SIG-M5 treated with dmso at 0.1 percent for 504 hours (cell line): ENCODE data around the gene RASGRP4.
"Not testable (repeated sequence)": the region's sequence is repeated elsewhere in the genome, so short reads cannot be mapped to it uniquely, and the experiment has no call there.

Source experiments
- DNase-seq: peaks from one replicate; lab custom pipeline; 2025; ENCODE audit not compliant: unreplicated experiment; lab: John Stamatoyannopoulos, UW

RASGRP4 gene

GRCh38 chr19:38449518-38449917, 23.5 kb upstream of the RASGRP4 start:
- DNase-seq: no peak

- no peak for DNase-seq
These were observed 22.2 kb upstream of the RASGRP4 start for GRCh38 chr19:38448225-38448624.

GRCh38 chr19:38445362-38445761, 19.3 kb upstream of the RASGRP4 start:
- no peak for DNase-seq

- no peak for DNase-seq
These were observed 18.0 kb upstream of the RASGRP4 start for GRCh38 chr19:38444026-38444425.

- DNase-seq: no peak
These were observed 17.5 kb upstream of the RASGRP4 start for GRCh38 chr19:38443458-38443999.

DNA sequence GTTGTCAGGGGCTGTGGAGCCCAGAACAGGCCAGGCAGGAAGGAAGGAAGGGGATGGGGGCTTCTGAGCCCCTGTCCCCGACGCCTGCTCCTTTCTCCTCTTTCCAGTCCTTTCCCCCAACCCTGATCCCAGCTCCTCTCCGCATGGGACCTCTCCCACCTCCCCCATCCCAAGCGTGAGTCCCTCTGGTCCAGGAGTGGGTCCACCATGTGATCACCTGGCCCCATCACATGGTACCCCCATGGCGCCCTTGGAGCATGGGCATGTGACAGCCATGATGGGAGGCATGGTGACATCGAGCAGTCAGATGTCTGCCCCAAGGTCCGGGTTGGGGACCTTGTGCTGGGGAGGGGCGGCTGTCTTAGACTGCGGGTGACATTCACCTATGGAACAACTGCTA, 16.7 kb upstream of the RASGRP4 start:
- no peak for DNase-seq

DNA sequence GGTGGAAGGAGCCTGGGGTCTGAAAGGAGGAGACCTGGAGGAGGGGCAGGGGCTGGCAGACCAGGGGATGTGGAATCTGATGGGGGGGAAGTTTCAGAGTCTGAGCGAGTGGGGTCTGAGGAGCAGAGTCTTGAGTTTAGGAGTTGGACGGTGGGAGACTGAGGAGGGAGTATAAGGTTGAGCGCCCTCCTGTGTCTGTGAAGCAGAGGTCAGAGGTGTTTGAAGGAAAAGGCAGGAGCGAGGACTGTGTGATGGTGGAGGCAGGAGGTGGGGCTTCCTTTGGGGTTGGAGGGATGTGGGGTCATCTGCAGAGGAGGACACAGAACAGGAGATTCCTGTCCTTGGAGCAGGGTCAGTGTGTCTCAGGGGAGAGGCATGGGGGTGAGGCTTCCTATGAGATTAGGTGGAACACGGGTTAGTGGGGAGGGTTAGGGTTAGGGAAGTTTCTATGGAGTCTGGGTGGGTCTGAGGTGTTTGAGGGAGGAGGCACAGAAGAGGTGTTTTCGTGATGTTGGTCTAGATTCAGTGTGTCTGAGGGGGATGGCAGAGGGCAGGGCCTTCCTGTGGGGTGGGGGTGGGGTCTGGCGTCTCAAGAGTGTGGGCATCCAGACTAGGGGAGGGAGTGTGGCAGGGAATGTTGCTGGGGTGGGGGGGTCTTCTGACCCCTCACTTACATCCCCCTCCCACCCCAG, 15.8 kb upstream of the RASGRP4 start:
- DNase-seq: no peak

DNA sequence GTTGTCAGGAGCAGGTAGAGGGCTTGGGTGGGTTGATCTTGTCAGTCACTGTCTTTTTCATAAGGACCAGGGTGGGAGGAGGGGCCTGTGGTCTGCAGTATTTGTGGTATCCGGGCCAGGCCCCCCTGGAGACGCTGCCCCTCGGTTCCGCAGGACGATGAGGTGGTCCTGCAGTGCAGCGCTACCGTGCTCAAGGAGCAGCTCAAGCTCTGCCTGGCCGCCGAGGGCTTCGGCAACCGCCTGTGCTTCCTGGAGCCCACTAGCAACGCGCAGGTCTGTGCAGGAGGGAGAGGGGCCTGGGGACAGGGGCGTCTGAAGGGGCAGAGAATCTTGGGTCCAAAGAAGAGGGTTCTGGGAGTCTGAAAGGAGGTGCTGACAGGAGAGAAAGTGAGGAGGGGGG, 14.6 kb upstream of the RASGRP4 start:
- no peak for DNase-seq

DNA sequence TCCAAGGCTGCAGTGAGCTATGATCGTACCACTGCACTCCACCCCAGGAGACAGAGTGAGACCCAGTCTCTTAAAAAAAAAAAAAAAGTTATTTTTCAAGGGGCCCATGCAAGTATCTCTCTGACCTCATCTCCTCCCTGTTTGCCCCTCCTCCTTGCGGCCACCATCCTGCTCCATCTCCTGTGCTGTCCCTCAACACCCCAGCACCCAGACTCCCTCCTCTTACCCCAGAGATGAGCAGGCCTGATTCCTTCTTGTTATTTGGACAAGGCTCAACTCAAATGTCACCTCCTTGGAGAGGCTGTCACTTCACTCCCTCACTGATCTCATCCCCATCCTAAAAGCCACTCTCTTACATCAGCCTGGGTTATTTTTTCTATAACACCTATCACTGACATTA, 11.9 kb upstream of the RASGRP4 start:
- DNase-seq: no peak

DNA sequence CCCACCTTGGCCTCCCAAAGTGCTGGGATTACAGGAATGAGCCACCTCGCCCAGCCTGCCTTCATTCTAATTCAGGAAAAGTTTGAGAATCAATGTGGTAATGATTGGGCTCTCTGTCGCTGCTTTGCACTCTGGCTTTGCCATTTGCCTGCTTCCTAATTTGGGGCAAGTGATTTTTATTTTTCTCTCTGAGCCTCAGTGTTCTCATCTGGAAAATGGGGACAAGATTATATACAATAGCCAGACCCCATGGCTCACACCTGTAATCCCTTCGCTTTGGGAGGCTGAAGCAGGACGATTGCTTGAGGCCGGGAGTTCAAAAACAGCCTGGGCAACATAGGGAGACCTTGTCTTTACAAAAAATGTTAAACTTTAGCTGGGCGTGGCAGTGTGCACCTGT, 11.3 kb upstream of the RASGRP4 start:
- DNase-seq: no peak

- no peak for DNase-seq
These were observed 8.6 kb upstream of the RASGRP4 start for GRCh38 chr19:38434549-38435051.

DNA sequence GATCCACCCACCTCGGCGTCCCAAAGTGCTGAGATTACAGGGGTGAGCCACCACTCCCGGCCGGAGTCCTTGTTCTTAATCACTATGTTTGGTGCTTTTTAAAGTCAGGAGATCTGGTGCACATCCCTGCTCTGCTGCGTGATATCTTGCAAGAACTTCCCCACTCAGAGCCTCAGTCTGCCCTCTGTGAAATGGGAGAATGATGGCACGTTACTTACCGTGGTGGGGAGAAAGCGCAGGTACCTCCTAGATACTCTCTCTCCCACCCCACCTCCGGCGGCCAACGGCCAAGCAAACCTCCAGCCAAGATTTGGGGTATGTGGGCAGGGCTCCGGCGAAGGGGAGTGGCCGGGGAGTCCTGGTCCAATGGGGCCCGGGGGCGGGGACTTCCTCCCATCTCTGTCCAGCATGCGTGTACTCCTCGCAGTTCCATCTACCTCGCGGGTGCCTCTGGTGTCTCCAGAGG, 7.3 kb upstream of the RASGRP4 start, which contains the start of gene RYR1:
Gene RYR1 (plus strand): TSS at position 424 of the 466 bp plus-strand sequence. CDS start 139 bp downstream, outside the sequence.
- DNase-seq: no peak

- no peak for DNase-seq
These were observed 4.9 kb upstream of the RASGRP4 start for GRCh38 chr19:38430931-38431330.

DNA sequence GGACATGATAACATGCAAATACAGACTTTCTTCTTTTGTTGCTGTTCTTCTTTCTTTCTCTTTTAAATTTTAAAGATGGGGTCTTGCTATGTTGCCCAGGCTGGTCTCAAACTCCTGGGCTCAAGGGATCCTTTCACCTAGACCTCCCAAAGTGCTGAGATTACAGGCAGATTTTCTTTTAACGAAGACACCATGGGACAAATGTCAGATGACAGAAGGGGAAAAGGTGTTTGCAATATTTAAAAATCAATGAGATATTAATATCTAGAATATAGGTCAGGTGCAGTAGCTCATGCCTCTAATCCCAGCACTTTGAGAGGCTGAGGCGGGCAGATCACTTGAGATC, 3.8 kb upstream of the RASGRP4 start:
- no peak for DNase-seq

DNA sequence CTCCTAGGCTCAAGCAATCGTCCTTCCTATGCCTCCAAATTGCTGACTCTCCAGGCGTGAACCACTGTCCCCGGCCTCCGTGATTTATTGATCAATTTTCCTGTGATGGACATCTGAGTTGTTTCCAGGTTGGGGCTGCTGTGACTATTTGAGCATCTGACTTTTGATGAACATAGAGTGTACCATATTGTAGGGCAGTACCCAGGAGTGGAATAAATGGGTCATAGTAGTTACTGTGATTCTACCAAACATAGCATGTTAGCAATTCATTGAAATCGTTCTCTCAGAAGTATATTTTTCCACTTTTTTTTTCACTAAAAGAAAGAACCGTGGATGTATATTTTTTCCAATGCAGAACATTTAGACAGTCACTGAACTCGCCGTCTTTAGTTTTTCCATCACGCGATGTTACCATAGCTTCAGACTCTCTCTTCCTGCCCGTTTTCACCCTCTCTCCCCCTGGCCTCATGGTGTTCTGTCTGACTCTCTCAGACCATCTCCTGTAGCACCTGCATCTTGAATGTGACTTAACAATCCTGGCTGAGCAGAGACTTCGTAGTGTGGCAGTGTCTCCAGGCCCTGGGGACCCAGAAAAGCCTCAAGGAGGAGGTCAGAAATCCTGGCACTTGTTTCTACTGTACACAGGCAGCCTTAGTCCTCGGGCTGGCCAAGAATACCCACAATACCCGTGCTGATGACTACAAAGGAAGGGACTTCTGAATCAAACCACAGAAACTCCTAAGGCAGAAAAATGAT, 3.2 kb upstream of the RASGRP4 start:
- no peak for DNase-seq

GRCh38 chr19:38427035-38427677, 1.1 kb upstream of the RASGRP4 start:
- not testable (repeated sequence) for DNase-seq

DNA sequence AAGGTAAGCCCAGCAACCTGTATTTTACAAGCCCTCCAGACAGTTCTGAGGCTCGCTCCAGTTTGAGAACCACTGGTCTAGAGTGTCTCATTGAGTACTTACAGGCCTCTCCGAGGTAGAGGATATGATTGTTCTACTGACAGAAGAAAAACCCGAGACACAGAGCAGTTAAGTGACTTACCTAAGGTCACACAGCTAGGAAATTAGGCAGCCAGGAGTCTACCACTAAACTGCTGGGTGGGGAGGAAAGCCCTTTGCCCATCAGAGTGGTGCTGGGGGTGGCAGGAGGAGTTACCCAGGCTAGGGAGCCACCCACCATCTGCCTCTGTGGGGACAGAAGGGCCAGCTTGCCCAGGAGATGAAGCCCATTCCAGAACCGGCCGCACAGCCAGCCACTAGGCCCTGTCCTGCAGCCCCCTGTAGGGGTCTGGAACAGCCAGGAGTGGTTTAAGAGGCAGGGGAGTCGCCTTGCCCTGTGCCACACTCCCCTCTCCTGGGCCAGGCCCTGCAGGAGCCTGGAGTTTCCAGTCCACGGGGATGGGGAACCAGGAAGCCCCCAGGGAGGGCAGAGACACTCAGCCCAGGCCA, 703 bp downstream of the RASGRP4 start:
- no peak for DNase-seq

DNA sequence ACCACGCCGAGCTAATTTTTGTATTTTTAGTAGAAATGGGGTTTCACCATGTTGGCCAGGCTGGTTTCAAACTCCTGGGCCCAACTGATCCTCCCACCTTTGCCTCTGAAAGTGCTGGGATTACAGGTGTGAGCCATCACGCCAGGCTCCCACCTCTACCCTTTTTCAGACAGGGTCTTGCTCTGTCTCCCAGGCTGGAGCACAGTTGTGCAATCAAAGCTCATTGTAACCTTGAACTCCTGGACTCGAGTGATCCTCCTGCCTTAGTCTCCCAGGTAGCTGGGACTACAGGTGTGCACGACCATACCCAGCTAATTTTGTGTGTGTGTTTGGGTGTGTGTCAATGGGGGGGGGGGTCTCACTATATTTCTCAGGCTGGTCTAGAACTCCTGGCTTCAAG, 1.7 kb downstream of the RASGRP4 start:
- no peak for DNase-seq

DNA sequence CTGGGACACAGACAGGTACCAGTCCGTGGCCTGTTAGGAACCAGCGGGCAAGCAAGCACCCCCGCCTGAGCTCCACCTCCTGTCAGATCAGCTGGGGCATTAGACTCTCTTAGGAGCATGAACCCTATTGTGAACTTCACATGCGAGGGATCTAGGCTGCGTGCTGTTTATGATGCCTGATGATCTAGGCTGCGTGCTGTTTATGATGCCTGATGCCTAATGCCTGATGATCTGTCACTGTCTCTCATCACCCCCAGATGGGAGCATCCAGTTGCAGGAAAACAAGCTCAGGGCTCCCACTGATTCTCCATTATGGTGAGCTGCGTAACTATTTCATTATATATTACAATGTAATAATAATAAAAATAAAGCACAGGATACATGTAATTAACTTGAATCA, 3.6 kb downstream of the RASGRP4 start:
- no peak for DNase-seq

GRCh38 chr19:38421856-38422255, 4.2 kb downstream of the RASGRP4 start:
- no peak for DNase-seq

DNA sequence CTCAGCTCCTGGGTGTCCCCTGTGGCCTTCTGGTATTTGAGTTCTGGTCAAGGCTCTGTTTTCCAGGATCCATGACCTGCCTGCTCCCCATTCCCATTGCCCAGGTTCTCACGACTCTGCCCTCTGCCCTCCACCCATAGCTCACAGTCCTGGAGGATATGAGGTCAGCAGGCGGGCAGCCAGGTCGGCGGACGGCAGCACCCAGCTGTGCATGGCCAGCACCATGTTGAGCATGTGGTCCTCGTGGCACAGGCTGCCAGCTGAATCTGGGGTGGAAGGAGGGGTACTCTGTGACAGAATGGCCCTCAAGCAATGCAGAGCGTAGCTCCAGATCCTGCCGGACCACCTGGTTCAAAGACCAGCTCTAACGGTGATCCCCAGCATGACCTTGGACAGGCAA, 5.1 kb downstream of the RASGRP4 start:
- DNase-seq: no peak
